Smooth muscle cell (in vitro differentiated cells): ENCODE results near the gene UBQLN4. TPM values are rescaled to one million over a fixed set of nuclear protein-coding genes. Genes with fewer than 3 reads are reported as not detected.

ENCODE experiments used
- DNase-seq: peaks from one replicate; lab custom pipeline; 2025; ENCODE audit not compliant: unreplicated experiment; lab: John Stamatoyannopoulos, UW
- H2AFZ ChIP-seq: fragments of 200-600 bp; sonication (generic); 2 replicates; pipeline ENCODE4 v1.6.0; 2016; ENCODE audit warnings: antibody characterized with exemption, low read depth, mild to moderate bottlenecking
- H3F3A ChIP-seq: fragments of 200-600 bp; sonication (generic); 2 replicates; pipeline ENCODE4 v1.6.0; 2017; ENCODE audit warnings: antibody characterized with exemption, low read depth
- H3K27ac ChIP-seq: fragments of 200-600 bp; sonication (generic); 2 replicates; pipeline ENCODE4 v1.5.1; 2016; ENCODE audit warnings: low read depth, mild to moderate bottlenecking
- H3K27me3 ChIP-seq: fragments of 200-600 bp; sonication (generic); 2 replicates; pipeline ENCODE4 v1.6.1; 2016; ENCODE audit warnings: low read depth, mild to moderate bottlenecking
- H3K36me3 ChIP-seq: fragments of 200-600 bp; sonication (generic); 2 replicates; pipeline ENCODE4 v1.5.1; 2016; ENCODE audit warnings: low read depth
- H3K4me1 ChIP-seq: fragments of 200-600 bp; sonication (generic); 2 replicates; pipeline ENCODE4 v1.5.1; 2016; ENCODE audit warnings: low read depth
- H3K4me2 ChIP-seq: fragments of 200-600 bp; sonication (generic); 2 replicates; pipeline ENCODE4 v1.6.0; 2016; ENCODE audit warnings: mild to moderate bottlenecking
- H3K4me3 ChIP-seq: fragments of 200-600 bp; sonication (generic); 2 replicates; pipeline ENCODE4 v1.5.1; 2016; ENCODE audit warnings: mild to moderate bottlenecking
- H3K79me2 ChIP-seq: fragments of 200-600 bp; sonication (generic); 2 replicates; pipeline ENCODE4 v1.6.0; 2016; ENCODE audit warnings: low read depth, mild to moderate bottlenecking
- H3K9ac ChIP-seq: fragments of 200-600 bp; sonication (generic); 2 replicates; pipeline ENCODE4 v1.6.0; 2016; ENCODE audit warnings: low read depth
- H3K9me3 ChIP-seq: fragments of 200-600 bp; sonication (generic); replicated peaks from 2 replicates; pipeline ENCODE4 v1.5.1; 2016; ENCODE audit warnings: low read depth
- H4K20me1 ChIP-seq: fragments of 200-600 bp; sonication (generic); 2 replicates; pipeline ENCODE4 v1.6.0; 2016; ENCODE audit warnings: low read depth
- CTCF ChIP-seq: fragments of 200-600 bp; sonication (generic); IDR thresholded peaks from 2 replicates; pipeline ENCODE4 v1.5.1; 2017; ENCODE audit warnings: borderline replicate concordance, mild to moderate bottlenecking, antibody characterized with exemption; ENCODE audit not compliant: insufficient read depth, poor library complexity, severe bottlenecking
- WGBS: methylation state at CpG from one replicate; pipeline ENCODE4 v1.1.7; 2016; ENCODE audit warnings: low lambda C conversion rate; 5-methylcytosine and 5-hydroxymethylcytosine counted together
- polyA plus RNA-seq: library from polyadenylated mRNA; unstranded; fragments of >200 nt; fragmentation: Nextera tagmentation; extraction: Ambion mirVana; gene quantifications from 2 replicates; pipeline ENCODE4 v1.2.1, GENCODE V29; 2016
- total RNA-seq: library from RNA; depleted of rRNA; stranded (reverse); fragments of >200 nt; gene quantifications from 2 replicates; pipeline ENCODE4 v1.2.3, GENCODE V29; 2014

Gene UBQLN4
- total and polyA plus RNA-seq, 2 experiments from 2014 or later: 18.1 to 19.4 TPM

- H3K4me1 ChIP-seq: peaks cover 9% of the 10 kb centered on the region
- H3K4me2 ChIP-seq: peak overlapping the region; percentile 93
- no peak for TF ChIP-seq CTCF
- DNase-seq: no peak
- H4K20me1 ChIP-seq: peaks cover 24% of the 10 kb centered on the region
- peak overlapping the region; percentile 70 for H3K4me3 ChIP-seq
- 19% methylated on average over 4 of the region's 4 CpGs for WGBS
- H3K36me3 ChIP-seq: no peaks in the 10 kb centered on the region
- H3K9me3 ChIP-seq: no peaks in the 10 kb centered on the region
- no peak overlapping the region for H3K27ac ChIP-seq
- peak overlapping the region; percentile 88 for H2AFZ ChIP-seq
- H3K79me2 ChIP-seq: peaks cover 47% of the 10 kb centered on the region
- H3K27me3 ChIP-seq: no peaks in the 10 kb centered on the region
- peaks cover 9% of the 10 kb centered on the region for H3F3A ChIP-seq
- H3K9ac ChIP-seq: no peak overlapping the region
Observed at GRCh38 chr1:156021093-156021428, 32.5 kb downstream of the UBQLN4 start.

GRCh38 chr1:156020293-156021092 is 33.1 kb downstream of the UBQLN4 start, which contains the start of gene SSR2:
Gene SSR2 (minus strand): TSS chr1:156020951. CDS start chr1:156020167, 784 bp downstream.
- no peak for TF ChIP-seq CTCF
- WGBS: under 1% methylated on average over 37 of the region's 45 CpGs
- Histone ChIP-seq H3K4me3 (peak within 1 kb of the TSS; percentile 70), H3K27ac (peak within 1 kb of the TSS; percentile 55), H3K9me3 (no peaks in the 10 kb centered on the region), H3K27me3 (no peaks in the 10 kb centered on the region), H3F3A (peaks cover 9% of the 10 kb centered on the region), H3K4me2 (peak within 1 kb of the TSS; percentile 93), H3K79me2 (peaks cover 49% of the 10 kb centered on the region), H3K9ac (peak within 1 kb of the TSS; percentile 78), H3K4me1 (peaks cover 9% of the 10 kb centered on the region), H4K20me1 (peaks cover 26% of the 10 kb centered on the region), H3K36me3 (peaks cover 4% of the 10 kb centered on the region), H2AFZ (peak within 1 kb of the TSS; percentile 88)
- DNase-seq: peak; percentile 33

GRCh38 chr1:156019946-156020292 is 33.7 kb downstream of the UBQLN4 start:
- H2AFZ ChIP-seq: no peak overlapping the region

More at GRCh38 chr1:156019946-156020292, 33.7 kb downstream of the UBQLN4 start:
- H3K4me3 ChIP-seq: peak overlapping the region; percentile 70
- peaks cover 4% of the 10 kb centered on the region for H3K36me3 ChIP-seq
- no peak for DNase-seq
- no peaks in the 10 kb centered on the region for H3K27me3 ChIP-seq
- peaks cover 29% of the 10 kb centered on the region for H4K20me1 ChIP-seq
- peaks cover 9% of the 10 kb centered on the region for H3F3A ChIP-seq
- TF ChIP-seq CTCF: no peak
- peaks cover 51% of the 10 kb centered on the region for H3K79me2 ChIP-seq
- no peaks in the 10 kb centered on the region for H3K9me3 ChIP-seq
- peak overlapping the region; percentile 93 for H3K4me2 ChIP-seq
- H3K9ac ChIP-seq: peak overlapping the region; percentile 78
- peak overlapping the region; percentile 55 for H3K27ac ChIP-seq
- peaks cover 9% of the 10 kb centered on the region for H3K4me1 ChIP-seq
- WGBS: 67% methylated on average over 8 of the region's 8 CpGs
